GM18907 (cell line): ENCODE results near the gene TOR1A.
"Not testable (repeated sequence)": the region's sequence is repeated elsewhere in the genome, so short reads cannot be mapped to it uniquely, and the experiment has no call there.

ENCODE experiments used
- ATAC-seq: cut with Tn5 transposase; IDR thresholded peaks from one replicate; pipeline ENCODE4 v1.9.1; 2021; ENCODE audit warnings: mild to moderate bottlenecking, moderate library complexity; ENCODE audit not compliant: unreplicated experiment

Gene TOR1A

DNA sequence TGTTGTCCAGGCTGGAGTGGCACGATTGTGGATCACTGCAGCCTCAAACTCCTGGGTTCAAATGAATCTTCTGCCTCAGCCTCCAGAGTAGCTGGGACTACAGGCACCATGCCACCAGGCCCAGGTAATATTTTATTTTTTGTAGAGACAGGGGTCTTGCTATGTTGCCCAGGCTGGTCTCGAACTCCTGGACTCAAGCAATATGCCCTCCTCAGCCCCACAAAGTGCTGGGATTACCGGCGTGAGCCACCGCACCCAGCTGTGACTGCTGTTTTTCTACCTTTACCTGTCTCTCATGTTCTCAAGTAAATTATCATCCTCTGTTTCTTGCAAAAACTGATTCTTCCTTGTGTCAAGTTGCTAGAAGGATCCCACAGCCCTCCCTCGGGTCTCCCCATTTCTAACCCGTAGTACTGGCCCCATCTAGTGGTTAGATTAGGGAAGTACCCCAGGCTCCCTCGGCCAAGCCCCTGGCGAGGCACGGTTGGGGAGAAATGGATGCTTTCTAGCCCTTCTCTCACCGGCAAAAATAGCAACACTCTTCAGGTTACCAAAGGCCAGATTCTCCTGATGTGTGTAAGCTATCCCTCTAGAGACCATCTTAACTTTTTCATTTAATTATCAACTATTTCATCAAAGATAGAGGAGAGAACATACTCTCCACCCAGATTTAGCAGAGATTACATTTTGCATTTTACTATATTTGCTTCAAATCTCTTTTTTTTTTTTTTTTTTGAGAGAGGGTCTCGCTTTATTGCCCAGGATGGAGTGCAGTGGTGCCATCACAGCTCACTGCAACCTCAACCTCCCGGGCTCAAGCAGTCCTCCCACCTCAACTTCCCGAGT is 40.2 kb downstream of the TOR1A start:
- ATAC-seq = peak; percentile 54

DNA sequence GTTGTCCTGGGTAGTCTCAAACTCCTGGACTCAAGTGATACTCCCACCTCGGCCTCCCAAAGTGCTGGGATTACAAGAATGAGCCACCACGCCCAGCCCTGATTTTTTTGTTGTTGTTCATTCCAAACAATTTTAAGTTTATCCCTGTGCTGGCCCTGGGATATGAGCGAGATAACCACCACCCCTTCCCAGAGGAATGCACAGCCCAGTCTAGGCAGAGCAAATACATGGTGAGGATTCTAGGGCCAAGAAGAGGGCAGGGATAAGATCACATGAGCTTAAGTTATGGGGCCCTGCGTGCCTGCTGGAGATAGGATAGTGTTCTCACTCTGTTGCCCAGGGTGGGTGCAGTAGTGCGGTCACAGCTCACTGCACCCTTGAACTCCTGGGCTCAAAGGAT is 42.0 kb downstream of the TOR1A start:
- no peak for ATAC-seq

DNA sequence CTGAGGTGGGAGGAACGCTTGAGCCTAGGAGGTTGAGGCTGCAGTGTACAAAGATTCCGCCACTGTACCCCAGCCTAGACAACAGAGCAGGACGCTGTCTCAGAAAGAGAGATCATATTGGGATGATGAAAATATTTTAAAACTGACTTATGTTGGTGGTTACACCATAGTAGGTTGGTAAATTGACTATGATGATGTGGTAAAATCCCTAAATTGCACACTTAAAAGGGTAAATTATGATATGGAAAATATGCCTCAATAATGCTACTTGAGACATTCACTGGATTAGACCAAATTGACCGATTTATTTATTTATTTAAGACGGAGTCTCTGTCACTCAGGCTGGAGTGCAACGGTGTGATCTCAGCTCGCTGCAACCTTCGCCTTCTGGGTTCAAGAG is 42.8 kb downstream of the TOR1A start:
- ATAC-seq = no peak

DNA sequence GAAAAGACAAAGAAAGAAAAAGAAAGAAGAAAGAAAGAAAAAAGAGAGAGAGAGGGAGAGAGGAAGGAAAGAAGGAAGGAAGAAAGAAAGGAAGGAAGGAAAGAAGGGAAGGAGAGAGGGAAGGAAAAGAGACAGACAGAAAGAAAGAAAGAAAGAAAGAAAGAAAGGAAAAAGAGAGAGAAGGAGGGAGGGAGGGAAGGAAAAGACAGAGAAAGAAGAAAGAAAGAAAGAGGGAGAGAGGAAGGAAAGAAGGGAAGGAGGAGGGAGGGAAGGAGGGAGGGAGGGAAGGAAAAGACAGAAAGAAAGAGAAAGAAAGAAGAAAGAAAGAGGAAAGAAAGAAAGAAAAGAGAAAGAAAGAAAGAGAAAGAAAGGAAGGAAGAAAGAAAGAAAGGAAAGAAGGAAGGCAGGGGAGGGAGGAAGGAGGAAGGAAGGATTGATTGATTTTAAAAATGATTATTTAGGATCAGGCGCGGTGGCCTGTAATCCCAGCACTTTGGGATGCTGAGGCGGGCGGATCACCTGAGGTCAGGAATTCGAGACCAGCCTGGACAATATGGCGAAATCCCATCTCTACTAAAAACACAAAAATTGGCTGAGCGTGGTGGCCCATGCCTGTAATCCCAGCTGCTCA is 44.3 kb downstream of the TOR1A start:
- no peak for ATAC-seq

DNA sequence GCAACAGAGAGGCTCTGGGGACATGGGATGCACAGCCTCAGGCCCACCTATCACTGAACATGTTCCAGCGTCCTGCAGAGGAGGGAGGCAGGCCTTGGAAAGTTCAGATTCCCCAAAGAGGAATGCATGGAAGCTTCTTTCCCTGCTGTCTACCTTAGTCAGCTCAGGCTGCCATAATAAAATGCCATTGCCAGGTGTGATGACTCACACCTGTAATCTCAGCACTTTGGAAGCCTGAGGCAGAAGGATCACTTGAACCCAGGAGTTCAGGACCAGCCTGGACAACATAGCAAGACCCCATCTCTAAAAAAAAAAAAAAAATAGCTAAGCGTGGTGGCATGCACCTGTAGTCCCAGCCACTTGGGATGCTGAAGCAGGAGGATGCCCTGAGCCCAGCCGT is 45.5 kb downstream of the TOR1A start:
- ATAC-seq = no peak

DNA sequence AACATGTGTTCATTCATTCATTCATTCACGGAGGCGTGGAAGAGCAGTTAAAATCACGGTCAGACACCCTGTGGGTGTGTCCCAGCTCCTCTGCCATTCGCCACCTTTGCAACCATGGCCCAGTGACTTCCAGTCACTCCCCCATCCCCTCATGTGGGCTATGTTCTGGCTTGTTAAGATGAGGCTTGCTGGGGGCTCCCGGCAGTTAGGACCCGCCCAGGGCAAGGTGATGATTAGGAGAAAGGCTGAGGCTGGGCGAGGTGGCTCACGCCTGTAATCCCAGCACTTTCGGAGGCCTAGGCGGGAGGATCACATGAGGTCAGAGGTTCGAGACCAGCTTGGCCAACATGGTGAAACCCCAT is 46.2 kb downstream of the TOR1A start:
- ATAC-seq = no peak

DNA sequence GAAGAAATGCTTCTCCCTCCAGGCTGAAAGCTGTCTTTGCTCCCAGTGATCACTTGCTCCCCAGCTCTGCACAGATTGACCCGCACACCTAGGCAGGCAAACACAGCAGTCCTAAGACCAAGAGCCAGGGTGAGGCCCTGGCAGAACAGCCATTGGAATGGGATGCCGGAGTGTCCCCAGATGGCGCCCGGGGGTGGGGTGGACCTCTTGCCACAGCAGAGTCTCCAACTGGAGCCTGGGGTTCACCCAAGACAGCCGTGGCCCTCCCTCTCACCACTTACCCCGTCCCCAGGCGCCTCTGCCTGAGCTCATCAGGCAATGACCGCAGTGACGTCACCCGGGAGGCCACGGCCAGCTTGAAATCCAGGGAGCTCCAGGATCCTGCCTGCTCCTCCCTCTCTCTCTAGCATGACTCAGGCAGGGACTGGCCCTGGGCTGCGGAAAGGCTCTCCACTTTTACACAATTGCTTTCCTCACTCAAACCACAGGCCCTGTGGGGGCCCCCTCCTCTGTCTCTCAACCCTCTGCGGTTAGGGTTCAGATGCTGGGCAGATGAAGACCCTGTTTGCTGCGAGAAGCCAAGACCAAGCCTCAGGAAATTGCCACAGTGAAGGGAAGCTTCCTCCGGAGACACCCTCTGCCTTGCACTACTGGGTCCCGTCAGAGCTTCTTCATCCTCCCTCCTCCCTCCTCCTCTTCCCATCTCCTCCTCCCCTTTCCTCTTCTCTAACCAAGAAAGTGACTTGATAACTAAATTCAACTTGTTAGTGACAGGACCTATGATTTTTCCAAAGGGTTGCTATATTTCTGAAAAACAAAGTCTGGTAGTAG is 46.8 kb downstream of the TOR1A start:
- ATAC-seq = no peak

DNA sequence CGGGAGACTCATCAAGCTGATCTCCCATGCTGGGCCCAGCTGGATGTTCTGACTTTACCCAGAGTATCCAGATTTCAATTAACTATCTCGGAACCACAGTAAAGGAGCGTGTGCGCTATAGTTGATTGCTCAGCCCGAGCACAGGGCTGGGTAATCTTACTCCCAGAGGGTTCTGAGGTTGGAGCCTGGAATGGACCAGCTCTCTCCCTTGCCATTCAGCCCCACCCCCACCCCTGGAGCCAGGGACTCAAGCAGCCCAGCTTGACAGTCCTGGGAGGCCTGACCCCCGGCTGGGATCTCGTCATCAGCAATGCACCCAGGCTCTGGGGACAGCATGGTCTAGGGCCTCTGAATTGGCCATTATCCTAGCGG is 47.4 kb downstream of the TOR1A start:
- ATAC-seq = no peak

DNA sequence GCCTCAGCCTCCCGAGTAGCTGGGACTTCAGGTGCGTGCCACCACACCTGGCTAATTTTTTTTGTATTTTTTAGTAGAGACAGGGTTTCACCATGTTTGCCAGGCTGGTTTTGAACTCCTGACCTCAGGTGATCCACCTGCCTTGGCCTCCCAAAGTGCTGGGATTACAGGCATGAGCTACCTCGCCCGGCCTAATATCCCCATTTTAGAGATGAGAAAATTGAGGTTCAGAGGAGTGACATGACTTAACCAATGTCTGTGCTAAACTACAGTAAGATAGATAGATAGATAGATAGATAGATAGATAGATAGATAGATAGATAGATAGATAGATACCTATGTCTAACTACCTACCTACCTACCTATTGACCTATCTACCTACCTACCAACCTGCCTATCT is 47.8 kb downstream of the TOR1A start:
- not testable (repeated sequence) for ATAC-seq

DNA sequence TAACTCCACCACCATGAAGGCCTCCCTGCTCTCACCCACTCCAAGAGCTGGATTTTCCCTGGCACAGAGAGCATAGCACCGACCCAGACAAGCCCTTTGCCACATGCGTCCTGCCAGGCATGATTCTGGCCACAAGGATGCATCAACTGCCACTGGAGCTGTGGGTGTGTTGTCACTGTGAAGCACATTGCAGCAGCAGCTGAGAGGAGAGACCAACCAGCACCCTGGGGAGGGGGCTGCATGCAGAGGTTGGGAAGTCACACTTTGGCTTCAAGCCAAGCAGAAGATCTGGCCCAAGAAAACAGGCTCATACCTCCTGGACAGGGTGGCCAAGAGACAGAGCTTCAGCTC is 48.5 kb downstream of the TOR1A start:
- no peak for ATAC-seq

DNA sequence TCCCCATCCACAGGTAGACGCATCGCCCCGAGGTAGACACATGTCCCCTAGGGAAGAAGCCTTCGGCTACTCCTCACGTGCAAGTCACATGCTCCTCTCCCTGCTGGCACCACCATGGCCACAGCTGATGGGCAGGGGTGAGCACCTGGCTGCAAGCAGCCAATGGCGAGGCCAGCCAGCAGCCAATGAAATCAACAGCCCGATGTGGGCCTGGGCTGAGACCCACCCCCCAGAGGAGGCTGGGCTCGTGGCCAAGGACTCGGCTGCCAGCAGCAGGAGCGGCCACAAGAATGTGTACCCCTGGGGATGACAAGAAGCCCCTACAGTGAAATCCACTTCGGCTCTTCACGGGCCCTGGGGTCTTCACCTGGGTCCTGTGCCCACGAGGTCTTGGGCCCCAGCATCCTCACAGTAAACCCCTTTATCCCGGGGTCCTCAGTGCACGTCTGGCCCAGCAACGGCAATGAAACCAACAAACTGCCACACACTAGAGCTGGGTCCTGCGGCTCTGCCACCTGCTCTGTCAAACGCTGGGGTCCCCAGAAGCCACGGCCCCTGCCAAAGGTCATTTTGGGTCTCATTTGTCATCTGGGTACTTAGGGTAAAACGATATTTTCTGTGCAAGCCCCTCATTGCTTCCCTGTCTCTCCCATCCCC is 49.0 kb downstream of the TOR1A start:
- ATAC-seq = no peak

DNA sequence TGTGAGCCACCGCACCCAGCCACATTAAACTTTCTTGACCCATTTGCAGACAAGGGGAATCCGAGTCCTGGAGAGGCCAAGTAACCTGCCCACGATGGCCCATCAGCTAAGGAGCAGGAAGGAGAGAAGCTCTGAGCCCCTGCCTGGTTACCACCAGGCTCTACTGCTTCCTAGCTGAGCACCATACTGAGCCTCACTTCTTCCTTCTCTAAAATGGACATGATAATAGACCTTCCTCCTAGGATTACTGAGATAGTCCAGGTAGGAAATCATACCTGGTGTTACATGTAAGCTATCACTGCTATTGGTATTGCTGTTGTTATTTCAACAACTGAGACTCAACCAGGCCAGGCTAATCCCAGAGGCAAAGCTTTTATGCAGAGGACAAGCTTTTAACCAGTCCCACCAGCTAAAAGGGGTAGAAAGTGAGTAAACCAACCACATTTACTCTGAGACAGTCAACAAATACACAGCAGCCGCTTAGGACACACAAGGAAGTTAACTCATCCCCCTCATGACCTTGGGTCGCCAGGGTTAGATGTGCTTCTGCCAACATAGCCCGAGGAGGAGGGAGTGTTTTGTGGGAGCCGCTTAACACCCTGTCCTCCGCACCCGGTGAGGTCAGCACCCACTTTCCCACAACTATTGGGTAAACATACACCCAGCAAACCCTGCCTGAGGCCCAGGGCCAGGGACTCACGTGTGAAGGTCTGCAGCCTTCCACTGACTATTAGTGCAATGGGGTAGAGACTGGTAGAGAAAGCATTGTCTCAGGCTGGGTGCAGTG is 50.5 kb downstream of the TOR1A start:
- ATAC-seq = no peak

DNA sequence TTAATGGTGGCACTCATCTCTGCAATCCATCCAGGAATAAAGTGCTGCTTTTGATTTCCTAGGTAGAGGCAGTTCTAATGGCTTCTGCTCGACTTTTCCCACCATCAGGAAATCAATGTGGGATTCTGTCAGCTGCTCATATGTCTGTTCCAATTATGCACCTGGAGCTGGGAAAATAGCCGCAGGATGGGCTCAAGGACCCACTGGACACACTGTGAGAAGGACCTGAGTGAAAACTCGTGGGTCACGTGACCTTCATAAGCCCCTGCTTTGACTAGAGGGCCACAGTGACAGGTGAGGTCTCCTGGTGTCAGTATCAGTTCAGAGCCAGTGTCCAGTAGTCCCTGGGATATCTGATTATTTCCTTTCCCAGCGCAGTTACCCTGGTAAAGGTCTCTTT is 53.2 kb downstream of the TOR1A start:
- ATAC-seq = no peak

DNA sequence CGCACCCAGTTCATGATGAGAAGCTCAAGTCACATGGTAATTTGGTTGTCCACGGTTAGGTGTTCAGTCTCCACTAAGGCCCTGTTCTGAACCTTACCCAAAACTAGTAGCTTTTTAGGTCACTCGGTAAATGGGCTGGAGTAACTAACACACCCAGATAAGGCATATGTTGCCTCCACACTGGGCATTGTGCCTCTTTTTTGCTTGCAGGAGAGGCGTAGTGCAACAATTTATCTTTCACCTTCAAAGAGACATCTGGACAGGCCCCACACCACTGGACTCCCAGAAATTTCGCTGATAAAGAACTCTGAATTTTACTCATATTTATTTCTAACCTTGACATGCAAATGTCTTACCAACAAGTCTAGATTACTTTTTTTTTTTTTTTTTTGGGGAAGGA is 54.3 kb downstream of the TOR1A start:
- no peak for ATAC-seq

DNA sequence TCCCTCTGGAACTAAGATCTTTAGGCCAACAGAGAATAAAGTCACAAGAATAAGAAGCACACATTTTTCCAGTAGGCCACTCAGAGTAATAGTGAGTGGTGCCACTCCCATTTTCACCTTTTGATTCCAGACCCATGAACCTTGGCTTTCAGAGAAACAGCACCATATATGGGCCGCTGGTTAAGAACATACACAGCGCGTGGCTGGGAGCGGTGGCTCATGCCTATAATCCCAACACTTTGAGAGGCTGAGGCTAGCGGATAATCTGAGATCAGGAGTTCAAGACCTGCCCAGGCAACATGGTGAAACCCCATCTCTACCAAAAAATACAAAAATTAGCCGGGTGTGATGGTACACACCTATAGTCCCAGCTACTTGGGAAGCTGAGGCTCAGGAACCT is 55.5 kb downstream of the TOR1A start:
- no peak for ATAC-seq

DNA sequence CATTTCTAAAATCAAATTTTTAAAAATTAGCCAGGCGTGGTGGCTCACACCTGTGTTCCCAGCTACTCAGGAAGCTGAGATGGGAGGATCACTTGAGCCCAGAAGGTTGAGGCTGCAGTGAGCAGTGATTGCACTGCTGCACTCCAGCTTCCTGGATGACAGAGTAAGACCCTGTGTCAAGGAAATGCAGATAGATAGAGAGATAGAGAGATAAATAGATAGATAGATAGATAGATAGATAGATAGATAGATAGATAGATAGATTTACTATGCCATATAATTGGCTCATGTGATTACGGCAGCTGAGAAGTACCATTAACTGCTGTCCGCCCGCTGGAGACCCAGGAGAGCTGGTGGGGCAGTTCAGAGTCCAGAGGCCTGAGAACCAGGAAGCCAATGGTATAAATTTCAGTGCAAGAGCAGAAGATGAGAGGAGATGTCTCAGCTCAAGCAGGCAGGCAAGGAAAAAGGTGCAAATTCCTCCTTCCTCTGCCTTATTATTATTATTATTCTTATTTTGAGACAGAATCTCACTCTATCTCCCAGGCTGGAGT is 58.1 kb downstream of the TOR1A start:
- no peak for ATAC-seq

DNA sequence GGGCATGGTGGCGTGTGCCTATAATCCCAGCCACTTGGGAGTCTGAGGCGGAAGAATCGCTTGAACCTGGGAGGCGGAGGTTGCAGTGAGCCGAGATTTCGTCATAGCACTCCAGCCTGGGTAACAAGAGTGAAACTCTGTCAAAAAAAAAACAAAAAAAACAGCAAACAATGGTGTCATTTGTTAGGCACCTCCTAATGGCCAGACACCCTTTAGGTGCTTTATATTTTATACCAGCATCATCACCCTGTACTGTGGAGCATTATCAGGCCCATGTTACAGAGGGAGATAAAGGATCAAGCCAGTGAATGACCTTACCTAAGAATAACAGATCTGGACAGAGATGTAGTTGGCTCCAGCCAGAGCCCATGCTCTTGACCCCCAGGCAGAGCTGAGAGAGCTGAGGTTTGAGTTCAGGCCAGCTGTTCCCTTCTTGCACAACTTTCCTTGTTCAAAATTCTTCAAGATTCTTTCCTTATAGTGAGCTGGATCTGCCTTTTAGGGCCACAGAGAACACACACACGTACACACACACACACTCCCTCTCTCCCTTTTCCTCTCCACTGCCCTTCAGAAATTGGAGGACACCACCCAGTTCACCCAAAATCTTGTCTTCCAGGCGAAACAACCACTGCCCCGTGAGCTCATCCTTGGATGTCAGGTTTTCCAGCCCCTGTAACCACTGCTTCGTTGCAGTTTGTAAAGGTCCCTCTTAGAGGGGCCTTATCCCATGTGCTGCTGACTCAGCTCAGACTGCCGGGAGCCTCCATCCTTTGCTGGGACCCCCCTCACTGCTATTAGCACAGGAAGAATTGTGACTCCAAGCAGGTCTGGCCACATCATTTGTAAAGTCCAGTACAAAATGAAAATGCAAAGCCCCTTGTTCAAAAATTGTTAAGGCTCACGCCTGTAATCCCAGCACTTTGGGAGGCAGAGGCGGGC is 60.7 kb downstream of the TOR1A start:
- ATAC-seq = no peak
